ENCODE data around the gene EPHA2.

Gene EPHA2

DNA sequence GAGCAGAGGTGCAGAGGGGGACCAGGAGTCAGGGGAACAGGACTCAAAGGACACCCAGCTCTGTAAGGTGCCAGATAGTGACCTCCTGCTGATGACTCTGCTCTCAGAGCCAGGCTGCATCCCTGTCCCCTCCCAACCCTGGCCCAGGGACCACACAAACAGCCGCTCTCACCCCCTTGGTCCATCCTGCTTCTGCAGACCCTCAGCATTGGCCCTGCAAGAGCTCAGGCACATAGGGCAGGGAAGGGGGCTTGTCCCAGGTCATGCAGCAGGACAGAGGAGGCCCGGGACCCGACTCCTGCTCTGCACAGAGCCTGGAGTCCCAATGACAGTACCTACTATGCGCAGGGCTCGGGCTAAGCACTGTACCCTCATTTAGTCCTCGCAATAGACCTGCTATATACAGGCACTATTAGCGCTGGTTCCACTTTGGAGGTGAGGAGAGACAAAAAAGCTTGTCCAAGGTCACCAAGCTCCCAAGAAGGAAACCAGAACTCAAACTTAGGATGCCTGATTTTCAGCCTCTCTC is 15.7 kb downstream of the EPHA2 start:
- in situ Hi-C loops (cut with MboI; ENCODE audit: low sequenced_read_pairs), result no loop called here

DNA sequence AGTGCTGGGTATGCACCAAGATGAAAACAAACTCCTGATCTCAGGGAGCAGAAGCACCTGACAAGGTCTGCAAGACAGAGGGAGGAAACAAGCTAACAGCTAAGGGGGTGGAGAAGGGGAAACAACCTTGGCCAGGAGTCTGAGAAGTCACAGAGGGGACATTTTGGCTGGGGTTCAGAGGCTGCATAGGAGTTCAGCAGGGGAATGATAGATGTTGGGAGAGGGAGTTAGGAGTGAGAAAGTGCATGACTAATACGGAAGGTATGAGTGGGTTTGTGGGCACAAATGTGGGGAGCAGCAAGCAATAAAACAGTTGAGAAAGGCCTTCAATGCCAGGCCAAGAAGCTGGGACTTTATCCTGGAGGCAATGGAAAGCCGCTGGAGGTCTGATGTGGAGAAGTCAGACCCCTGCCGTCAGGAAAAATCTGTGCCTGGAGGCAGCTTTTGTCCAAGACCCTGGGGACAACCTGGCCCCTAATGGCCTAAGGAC is 16.4 kb downstream of the EPHA2 start:
- in situ Hi-C loops (cut with MboI; ENCODE audit: low sequenced_read_pairs), result no loop called here

DNA sequence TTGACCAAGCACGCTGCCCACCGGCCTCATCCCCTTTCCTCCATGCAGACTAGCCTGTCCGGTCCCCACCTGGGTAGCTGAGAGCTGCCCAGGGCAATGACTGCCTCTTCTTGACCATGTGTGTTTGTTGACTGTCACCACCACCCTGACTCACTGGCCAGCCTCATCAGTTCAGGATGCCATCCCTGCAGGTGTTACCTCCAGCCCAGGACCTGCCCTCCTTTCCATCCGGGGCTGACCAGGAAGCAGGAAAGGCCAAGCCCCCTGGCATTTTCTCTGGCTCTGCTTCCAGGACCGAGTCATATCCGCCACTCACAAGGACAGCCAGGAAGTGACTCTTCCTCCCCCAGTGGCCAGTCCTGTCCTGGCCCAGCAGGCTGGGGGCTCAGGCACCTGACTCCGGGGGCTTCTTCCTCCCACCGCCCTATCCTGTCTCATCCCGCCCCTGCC is 17.1 kb downstream of the EPHA2 start:
- in situ Hi-C loops (cut with MboI; ENCODE audit: low sequenced_read_pairs), result no loop called here

DNA sequence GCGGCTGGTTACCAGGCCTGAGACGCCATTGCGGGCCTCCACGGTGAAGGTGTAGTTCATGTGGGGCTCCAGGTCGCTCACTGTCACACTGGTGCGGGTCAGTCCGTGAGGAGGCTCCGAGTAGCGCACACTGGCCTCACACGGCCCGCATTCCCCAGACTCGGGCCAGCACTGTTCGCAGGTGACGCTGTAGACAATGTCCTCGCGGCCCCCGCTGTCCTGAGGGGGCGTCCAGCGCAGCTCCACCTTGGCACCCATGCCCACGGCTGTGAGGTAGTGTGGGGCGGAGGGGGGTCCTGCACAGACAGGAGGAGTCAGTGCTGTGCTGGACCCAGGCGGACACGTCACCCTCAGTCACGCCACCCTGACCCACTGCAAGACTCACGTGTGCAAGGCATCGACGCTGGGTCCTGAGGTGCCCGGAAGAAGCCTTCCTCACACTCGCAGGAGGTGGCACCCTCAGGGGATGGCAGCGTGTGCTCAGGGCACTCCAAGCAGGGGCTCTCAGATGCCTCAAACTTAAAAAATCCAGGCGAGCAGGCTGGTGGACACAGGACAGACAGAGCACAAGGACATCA is 17.9 kb downstream of the EPHA2 start:
- in situ Hi-C loops (cut with MboI; ENCODE audit: low sequenced_read_pairs), result no loop called here

DNA sequence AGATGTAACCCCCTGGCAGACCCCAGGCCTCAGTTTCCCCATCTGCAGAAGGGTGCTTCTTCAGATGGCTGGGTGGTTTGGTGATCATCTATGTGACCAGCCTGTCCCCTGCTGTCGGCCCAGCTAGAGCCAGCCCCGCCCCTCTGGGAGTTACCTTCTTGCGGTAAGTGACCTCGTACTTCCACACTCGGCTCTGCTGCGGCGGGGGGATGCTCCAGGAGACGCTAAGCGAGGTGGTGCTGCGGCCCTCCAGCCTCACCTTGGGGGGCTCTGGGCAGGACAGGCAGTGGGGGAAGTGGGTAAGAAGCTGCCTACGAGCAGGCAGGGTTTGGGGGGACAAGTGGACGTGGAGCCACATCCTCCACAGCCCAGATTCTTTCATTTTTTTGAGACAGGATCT is 20.4 kb downstream of the EPHA2 start:
- in situ Hi-C loops (cut with MboI; ENCODE audit: low sequenced_read_pairs), result no loop called here

DNA sequence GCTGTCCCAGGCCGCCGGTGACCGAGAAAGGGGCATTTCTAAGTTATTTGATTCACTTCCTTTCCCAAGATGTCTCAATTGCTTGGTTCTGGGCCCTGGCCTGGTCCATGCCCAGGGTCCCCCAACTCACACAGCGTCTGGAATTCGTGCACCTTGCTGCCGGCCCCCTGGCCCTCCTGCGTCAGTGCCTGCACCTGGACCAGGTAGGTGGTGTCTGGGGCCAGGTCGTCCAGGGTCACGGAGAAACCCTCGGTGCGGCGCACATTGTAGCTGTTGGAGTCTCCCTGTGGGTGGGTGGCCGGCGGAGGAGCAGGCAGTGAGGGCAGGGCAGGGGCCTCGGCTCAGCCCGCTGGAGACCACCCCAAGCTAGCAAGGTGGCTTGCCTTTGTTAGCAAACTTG is 21.0 kb downstream of the EPHA2 start:
- in situ Hi-C loops (cut with MboI; ENCODE audit: low sequenced_read_pairs), result no loop called here

DNA sequence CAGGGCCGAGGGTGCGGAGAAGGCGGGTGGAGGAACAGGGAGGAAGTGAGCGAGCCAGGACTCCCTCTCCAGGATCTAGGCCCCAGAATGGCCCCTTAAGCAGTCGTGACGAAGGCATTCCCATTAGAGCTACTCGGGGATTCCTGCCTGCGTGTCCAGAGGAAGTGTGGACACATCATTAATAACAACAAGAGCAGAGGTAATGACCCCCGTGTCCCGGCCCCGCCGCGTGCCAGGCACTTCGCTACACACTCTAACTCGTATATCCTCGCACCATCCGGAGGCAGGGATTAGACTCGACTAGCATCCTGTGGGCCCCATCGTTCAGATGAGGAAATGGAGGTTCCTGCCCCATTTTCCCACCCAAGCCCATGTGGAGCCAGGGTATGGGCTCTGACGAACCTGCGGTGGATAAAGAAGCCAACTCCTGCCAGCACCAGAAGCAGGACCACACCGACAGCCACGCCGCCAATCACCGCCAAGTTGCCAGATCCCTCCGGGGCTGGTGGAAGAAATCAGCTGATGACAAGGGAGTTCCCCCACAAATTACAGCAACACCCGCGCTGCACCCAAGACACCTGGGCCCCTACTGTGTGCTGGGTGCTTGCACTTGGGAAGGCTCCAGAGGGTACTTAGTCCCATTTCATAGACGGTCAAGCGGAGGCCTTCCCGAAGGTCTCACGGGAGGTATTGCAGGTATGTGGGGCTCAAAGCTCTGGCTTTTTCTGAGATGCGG is 21.6 kb downstream of the EPHA2 start:
- in situ Hi-C loops (cut with MboI; ENCODE audit: low sequenced_read_pairs), result no loop called here

DNA sequence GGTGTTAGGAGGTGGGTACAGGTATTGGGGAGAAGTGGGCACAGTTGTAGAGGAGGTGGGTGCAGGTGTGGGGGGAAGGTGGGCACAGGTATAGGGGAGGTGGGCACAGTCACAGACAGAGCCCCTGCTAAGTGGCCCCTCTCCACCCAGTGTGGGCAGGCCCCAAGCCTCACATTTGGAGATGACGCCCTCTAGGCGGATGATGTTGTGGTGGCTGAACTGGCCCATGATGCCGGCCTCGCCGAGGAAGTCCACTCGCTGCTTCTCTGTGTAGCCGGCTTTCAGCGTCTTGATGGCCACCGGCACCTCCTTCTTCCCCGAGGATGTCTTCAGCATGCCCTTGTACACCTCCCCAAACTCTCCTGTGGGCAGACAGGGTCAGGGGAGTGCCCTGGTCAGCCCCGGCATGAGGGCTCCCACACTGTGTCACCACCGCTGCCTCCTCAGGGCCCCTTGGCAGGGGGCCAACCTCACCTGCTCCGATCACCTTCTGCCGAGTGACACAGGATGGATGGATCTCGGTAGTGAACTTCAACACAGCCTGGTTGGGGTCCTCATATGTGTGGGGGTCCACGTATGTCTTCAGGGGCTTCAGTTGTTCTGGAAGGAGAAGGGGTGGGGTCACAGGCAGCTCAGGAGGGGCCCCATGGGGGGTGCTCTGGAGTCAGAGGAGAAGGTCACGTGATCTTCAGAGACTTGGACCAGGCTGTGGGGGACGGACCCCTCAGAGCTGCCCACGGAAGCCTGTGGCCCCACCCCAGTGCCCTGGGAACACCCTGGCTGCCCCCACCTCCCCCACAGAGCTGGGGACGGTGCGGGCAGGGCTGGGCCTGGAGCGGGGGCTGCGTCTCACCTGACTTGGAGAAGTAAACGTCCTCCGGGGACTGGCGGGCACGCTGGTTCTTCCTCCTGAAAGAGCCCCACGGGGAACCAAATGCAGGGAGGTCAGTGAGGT is 22.6 kb downstream of the EPHA2 start:
- in situ Hi-C loops (cut with MboI; ENCODE audit: low sequenced_read_pairs), result no loop called here

DNA sequence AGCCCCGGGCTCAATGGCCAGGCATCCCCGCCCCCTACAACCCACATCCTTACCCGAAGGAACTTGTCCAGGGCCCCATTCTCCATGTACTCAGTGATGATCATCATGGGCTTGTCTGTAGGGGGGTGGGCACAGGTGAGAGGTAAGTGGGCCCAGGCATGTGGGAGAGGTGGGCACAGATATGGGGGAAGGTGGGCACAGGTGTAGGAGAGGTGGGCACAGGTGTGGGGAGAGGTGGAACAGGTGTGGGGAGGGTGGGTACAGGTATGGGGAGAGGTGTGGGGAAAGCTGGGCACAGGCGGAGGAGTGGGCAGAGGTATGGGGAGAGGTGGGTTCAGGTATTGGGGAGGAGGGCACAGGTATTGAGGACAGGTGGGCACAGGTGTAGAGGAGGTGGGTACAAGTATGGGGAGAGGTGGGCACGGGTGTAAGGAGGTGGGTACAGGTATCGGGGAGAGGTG is 23.5 kb downstream of the EPHA2 start:
- in situ Hi-C loops (cut with MboI; ENCODE audit: low sequenced_read_pairs), result no loop called here

DNA sequence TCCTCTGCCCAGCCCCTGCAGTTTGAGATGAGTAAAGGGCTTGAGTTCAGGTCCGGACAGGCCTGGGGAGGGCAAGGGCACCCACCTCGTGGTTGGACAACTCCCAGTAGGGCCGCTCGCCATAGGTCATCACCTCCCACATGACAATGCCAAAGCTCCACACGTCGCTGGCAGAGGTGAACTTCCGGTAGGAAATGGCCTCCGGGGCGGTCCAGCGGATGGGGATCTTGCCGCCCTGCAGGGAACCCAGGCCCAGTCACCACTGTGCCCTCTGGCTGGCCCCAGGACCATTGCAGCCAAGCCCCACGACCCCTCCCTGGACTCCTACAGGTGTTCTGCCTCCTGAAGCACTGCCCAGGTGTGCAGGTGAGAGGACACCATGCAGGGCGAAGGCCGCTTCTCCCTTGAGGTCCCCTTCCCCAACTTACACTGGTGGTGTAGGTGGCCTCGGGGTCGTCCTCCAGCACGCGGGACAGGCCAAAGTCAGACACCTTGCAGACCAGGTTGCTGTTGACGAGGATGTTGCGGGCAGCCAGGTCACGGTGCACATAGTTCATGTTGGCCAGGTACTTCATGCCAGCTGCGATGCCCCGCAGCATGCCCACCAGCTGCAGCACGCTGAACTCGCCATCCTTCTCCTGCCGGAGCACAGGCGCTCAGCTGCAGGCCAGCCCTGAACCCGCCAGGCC is 24.1 kb downstream of the EPHA2 start:
- in situ Hi-C loops (cut with MboI; ENCODE audit: low sequenced_read_pairs), result no loop called here

DNA sequence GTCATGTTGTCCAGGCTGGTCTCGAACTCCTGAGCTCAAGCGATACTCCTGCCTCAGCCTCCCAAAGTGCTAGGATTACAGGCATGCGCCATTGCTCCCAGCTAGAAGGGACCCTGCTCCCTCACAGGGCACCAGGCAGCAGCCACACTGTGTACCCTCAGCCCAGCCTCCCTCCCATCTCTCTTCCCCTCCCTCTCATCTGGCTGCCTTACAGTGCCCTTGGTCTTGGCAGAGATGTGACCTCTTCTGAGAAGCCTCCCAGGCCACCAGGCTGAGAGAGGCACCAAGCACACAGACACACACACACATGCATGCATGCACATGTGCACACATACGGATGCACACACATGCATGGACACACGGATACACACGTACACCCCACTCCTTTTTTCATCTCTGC is 25.0 kb downstream of the EPHA2 start:
- in situ Hi-C loops (cut with MboI; ENCODE audit: low sequenced_read_pairs), result no loop called here

DNA sequence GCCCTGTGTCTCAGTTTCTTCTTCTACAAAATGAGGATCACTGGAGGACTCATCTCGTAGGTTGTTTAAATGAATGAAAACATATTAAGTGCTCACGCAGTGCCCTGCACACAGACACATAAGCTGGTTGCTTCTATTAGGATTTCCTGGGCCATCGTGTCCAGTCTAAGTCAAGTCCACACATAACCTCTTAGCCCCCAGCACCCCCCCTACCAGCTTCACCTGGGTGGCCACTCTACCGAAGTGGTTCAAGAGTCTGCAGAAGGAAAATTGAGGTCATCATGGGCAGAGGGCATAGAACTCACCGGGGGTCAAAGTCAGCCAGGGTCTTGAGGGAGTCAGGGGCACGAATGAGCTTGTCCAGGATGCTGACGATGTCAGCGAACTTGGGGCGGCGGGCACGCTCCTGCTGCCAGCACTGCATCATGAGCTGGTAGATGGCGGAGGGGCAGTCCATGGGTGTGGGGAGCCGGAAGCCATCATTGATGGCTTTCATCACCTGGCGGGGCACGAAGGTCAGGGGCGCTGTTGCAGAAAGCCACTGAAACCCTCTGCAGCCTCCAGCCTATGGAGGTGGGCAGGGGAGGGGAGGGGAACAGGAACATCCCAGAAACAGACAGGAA is 25.8 kb downstream of the EPHA2 start:
- in situ Hi-C loops (cut with MboI; ENCODE audit: low sequenced_read_pairs), result no loop called here

DNA sequence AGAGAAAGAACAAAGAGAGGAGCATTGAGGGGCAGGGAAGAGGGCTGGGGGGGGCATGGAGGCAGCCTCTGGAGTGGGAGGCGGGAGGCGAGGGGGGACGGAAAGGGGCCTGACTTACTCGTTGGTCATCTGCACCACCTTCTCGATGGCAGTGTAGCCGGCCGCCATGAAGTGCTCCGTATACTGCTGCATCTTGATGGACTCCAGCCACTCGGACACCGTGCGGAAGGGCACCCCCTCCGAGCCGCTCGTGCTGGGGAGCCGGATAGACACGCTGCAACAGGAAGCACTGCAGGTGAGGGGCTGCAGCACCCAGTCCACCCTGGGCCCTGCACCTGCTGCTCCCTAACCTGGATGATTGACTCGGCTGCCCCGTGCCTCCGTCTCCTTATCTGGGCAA is 26.6 kb downstream of the EPHA2 start:
- in situ Hi-C loops (cut with MboI; ENCODE audit: low sequenced_read_pairs), result no loop called here

DNA sequence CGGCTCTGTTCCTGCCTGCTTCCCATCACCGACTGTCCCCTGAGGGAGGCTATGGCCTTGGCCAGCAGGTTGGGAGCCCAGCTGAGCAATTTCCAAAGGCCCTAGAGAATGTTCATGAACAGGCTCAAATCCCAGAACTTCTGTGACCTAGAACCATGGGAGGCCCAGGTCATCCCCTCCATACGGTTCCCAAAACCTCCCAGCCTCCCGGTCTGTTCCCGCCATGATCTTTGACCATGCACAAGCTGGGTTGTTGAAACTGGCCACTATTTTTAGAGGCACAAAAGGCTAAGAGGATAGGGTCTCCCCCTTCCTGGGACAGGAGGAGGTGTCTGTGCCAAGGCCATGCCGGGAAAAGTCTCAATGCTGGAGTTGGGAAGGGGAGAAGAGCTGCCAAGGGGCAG is 27.5 kb downstream of the EPHA2 start:
- in situ Hi-C loops (cut with MboI; ENCODE audit: low sequenced_read_pairs), result no loop called here

DNA sequence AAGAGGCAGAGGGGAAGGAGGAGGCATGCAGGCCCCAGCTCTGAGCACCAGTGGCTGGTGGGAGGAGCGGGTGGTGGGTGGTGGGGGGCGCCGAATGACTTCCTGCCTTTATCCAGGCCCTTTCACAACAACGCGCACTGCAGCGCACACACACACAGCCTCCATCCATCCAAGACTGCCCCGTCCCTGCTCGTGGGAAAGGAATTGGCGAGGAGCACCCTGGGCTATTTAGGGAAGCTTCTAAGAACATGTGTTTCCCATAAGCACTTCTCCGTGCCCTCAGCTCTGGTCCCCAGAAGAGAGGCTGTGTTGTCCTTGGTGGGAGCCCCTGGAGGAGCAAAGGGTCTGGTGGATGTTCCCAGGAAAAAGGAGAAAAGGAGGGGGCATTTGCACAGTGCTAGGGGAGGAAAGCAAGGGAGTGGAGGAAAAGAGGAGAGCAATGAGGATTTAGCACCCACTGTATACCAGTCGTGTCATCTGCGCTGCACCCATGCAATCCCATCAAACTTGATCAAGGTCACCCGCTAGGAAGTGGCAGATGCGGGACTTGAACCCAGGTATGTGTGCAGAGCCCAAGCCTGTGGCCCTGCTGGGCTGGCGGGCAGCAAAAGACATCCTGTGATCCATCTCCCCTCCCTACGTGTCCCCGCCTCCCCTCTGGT is 28.1 kb downstream of the EPHA2 start:
- in situ Hi-C loops (cut with MboI; ENCODE audit: low sequenced_read_pairs), result no loop called here

DNA sequence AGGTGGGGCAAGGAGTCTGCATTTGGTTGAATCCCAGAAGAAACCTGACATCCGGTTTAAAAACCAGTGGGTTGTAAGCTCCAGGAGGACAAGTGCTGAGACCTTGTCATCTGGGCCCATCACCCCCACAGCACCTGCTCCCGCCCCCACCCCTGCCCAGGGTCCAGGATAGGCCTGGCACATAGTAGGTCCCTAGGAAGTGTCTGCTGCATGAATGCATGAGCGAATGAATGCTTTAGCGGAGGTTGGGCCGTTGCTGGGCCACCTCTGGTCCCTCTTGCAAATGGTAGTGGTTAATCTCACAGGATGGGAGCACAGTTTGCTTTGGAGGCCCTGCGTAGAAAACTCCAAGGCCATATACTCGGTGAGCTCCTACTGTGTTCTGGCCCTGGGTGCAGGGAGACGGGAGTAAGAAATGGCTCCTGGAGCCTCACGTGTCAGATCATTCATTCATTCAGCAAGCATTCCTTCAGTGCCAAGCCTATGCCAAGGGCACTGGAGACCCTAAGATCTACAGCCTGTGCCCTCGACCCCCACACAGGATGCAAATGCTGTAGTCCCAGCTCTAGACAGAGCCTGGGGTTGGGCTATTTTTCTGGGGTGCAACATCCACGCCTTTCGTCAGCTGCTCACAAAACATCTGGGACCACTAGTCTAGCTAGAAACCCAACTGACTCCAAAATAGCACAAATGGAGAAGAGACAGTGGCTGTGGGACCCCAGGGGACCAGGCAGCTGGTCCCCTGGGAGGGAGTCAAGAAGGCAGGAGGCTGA is 28.9 kb downstream of the EPHA2 start:
- in situ Hi-C loops (cut with MboI; ENCODE audit: low sequenced_read_pairs), result no loop called here

DNA sequence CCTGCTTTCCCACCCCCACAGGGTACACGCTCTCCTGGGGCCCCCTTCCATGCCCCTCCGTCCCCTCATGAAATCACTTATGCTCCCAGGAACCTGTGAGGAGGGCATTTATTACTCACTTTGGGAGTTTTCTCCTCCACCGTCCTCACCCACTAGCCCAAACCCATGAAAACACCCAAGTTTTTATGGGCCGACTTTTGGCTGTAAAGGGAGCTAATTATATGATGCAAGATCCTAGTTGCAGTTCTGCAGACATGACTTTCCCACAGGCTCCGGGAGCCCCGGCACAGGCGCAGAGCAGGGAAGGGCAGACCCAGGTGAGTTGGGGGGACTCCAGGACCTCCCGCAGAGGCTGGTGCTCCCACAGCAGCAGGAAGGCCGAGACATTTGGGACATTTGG is 29.7 kb downstream of the EPHA2 start:
- in situ Hi-C loops (cut with MboI; ENCODE audit: low sequenced_read_pairs), result no loop called here

DNA sequence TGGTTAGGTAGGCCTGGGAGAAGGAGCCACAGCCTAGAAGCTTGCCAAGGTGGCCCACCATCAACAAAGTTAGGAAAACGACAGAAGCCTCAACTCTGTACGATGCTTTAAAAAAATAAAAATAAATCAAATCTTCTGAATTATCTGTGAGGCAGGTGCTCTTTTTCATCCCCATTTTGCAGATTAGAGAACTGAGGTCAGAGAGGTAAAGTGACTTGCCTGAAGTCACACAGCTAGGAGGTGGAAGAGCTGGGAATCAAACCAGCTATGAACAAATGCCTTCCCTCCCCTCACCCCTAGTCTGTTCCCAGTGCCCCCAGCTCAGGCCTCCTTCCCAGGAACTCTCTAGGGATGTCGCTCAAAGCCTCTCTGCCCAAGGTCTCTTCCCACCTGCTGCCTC is 30.4 kb downstream of the EPHA2 start:
- in situ Hi-C loops (cut with MboI; ENCODE audit: low sequenced_read_pairs), result no loop called here

DNA sequence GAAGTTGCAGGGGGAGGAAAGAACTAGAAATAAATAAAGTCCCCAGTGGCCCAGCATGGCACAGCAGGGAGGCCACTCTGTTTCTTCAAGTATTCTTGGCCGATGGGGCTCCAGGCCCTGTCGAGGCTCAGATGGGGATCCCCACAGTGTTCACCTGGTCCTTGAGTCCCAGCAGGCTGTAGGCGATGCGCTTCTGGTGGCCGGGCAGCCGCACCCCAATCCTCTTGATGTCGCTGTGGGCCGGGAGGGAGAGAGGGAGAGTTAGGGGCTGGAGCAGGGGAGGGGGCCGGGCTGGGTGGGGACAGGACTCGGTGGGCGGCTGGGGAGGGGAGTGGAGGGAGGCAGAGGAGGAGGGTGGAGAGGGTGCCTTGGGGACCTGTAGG is 30.8 kb downstream of the EPHA2 start:
- in situ Hi-C loops (cut with MboI; ENCODE audit: low sequenced_read_pairs), result no loop called here

Measured in HL-60/S4 (cell line).